NCI-H2196 treated with DMSO at 0.1 percent for 48 hours (cell line): Measurements from ENCODE around the gene CHN2.

Experiments used
- DNase-seq: peaks from one replicate; lab custom pipeline; 2025; ENCODE audit not compliant: unreplicated experiment; lab: John Stamatoyannopoulos, UW

CHN2 gene

GRCh38 chr7:29304756-29305155, 110.2 kb downstream of the CHN2 start:
- DNase-seq = no peak

GRCh38 chr7:29306319-29306991, 111.9 kb downstream of the CHN2 start:
- DNase-seq = no peak

- no peak for DNase-seq
Measured at GRCh38 chr7:29308424-29308823, 113.8 kb downstream of the CHN2 start.

DNA sequence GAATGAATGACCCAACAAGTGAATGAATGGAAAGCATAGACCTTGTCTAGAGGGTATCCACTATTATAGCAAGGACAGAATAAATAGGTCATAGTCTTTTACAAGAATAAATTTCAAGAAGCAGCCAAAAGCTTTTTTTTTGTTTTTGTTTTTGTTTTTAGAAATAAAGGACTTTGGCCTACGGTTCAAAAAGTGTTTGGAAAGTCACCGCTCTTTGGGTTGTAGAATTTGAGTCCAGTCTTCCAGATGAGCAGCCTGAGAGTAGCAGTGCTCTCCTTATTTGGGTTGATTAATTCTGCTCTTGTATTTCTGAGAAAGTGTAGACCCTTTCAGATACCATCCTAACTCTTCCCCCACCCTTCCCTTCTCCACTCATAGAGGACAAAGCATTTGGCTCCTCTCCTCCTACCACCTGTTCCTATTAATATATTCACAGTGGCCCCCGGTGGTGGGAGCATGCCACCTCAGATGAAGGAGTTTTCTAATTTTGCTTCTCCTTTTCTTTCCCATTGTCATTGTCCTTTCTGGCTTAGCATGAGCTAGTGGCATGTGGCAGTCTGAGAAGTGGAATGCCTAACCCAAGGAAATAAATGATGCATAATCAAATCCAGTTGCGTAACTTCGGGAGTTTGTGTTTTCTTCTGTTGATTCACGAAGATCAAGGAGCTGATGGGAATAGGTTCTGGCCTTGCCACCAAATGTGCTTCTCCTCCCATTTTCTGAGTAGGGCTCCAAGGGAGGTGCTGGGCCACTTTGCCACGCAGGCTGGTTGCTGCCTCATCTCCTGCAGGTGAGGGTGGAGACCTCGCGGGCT, 114.7 kb downstream of the CHN2 start:
- no peak for DNase-seq

GRCh38 chr7:29310625-29311024, 116.0 kb downstream of the CHN2 start:
- no peak for DNase-seq

DNA sequence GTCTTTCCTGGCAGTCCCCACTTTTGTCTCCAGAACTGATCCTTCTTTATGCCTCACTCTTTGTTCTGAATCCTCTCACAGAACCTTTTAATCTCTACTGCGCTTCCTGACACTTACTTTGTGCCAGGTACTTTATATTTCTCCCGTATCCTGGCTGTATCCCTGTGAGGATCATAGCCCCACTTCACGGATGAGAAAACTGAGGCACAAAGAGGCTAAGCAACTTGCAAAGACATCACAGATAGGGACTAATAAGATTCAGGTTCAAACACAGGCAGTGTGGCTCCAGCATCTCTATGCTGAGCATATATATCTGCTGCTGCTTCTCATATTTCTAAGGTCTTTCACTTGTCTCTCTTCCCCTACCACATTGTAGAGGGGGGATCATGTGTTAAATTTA, 116.7 kb downstream of the CHN2 start:
- DNase-seq = no peak

GRCh38 chr7:29314148-29314547, 119.6 kb downstream of the CHN2 start:
- DNase-seq = no peak

DNA sequence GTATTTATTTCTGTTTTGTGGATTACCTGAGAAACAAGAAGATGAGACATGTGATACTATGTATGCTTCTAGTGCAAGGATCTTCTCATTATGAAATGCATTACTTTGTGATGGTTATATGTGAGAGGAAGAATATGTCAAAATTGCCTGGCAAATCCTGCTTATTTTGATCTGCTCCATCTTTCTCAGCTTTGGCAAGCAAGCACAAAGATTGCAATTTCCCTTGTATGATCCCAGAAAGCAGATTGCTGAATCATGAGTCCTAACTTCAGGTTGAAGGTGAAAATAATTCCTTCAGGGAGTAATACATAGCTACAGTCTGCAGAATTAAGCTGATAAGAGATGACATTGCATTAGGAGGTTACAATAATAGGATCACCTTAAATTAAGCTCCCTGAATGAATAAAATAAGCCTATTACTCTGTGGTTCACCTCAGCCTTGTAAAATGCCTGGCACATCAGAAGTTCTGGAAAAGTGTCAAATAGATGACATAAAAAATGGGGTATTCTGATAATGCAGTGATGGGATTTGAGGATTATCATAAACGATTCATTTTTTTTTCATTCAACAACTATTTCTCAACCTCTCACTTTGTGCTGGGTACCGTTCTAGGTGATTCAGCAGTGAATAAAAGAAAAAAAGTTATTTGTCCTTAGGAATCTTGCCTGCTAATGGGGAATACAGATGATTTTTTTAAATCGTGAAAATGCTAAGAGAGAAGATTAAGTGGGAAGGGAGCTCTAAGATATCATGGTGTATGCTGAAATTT, 120.7 kb downstream of the CHN2 start:
- no peak for DNase-seq

GRCh38 chr7:29315892-29316270, 121.3 kb downstream of the CHN2 start:
- DNase-seq = no peak

- DNase-seq = no peak
Measured at GRCh38 chr7:29316926-29317325, 122.4 kb downstream of the CHN2 start.

GRCh38 chr7:29318853-29319718, 124.5 kb downstream of the CHN2 start:
- DNase-seq = no peak

GRCh38 chr7:29319719-29320521, 125.3 kb downstream of the CHN2 start:
- DNase-seq = no peak

- DNase-seq = no peak
Measured at GRCh38 chr7:29320577-29320976, 126.0 kb downstream of the CHN2 start.

GRCh38 chr7:29322023-29322712, 127.6 kb downstream of the CHN2 start:
- no peak for DNase-seq

DNA sequence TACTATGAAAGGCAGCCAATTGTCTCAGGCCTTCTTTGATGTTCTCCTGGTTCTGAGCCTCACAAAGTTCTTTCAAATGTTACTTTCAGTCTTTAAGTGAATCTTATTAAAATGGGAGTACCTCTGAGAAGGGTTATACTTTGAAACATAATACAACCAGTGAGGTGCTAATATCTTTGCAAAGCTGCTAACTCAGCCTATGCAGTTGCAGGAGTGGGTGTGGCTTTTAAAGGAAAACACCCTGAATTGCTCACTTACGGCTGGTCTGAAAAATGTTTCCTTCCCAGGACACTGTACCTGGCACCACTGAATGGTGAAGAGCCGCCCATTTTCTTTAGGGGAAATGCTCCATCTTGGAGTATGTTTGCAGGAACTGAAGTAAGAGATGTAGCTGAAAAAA, 130.9 kb downstream of the CHN2 start:
- DNase-seq = no peak

- no peak for DNase-seq
Measured at GRCh38 chr7:29326864-29327263, 132.3 kb downstream of the CHN2 start.

- no peak for DNase-seq
Measured at GRCh38 chr7:29327455-29327854, 132.9 kb downstream of the CHN2 start.

GRCh38 chr7:29328045-29328444, 133.5 kb downstream of the CHN2 start:
- no peak for DNase-seq

- no peak for DNase-seq
Measured at GRCh38 chr7:29328811-29329210, 134.2 kb downstream of the CHN2 start.

- no peak for DNase-seq
Measured at GRCh38 chr7:29329686-29330085, 135.1 kb downstream of the CHN2 start.
